ENCODE results near the gene TCF12. TPM values are rescaled to one million over a fixed set of nuclear protein-coding genes. Genes with fewer than 3 reads are reported as not detected.

Gene TCF12
- polyA plus RNA-seq, 3 donors: 15.8 to 52.5 (median 27.6) TPM

- Histone ChIP-seq H3K9me3 (replicated peaks in 1 of 2; ENCODE audit: control insufficient read depth in 1 of 2, insufficient read depth in 1 of 2, low read length in 2 of 2) (no peaks in the 10 kb centered on the region), H3K36me3 (replicated peaks in 1 of 2; ENCODE audit: control insufficient read depth in 1 of 2, insufficient read depth in 2 of 2, low read length in 2 of 2) (no peaks in the 10 kb centered on the region), H3K9ac (ENCODE audit: insufficient read depth, low read length, poor library complexity, severe bottlenecking) (no peak overlapping the region), H3K27me3 (ENCODE audit: control insufficient read depth in 2 of 2, insufficient read depth in 2 of 2, low read length in 2 of 2) (no peaks in the 10 kb centered on the region), H3K4me3 (replicated peaks in 1 of 3; ENCODE audit: low read depth in 2 of 3, low read length in 3 of 3) (no peak overlapping the region), H2AFZ (ENCODE audit: insufficient read depth, low read depth, low read length, poor library complexity, severe bottlenecking) (no peak overlapping the region), H3K4me1 (ENCODE audit: control insufficient read depth in 1 of 2, insufficient read depth in 2 of 2, low read length in 2 of 2) (peaks cover 11 to 15% of the 10 kb centered on the region in 2 donors), H4K20me1 (ENCODE audit: insufficient read depth, low read length) (no peaks in the 10 kb centered on the region), H3K27ac (ENCODE audit: low read depth in 1 of 2, low read length in 2 of 2) (peak overlapping the region; percentile 69 to 75), H3K79me2 (ENCODE audit: insufficient read depth, low read length) (no peaks in the 10 kb centered on the region), H3K4me2 (replicated peaks; ENCODE audit: extremely low read depth, low read length, poor library complexity, severe bottlenecking) (peak overlapping the region; percentile 45)
- Mint-ChIP-seq H3K4me1 (peaks cover 6% of the 10 kb centered on the region), H3K36me3 (no peaks in the 10 kb centered on the region), H3K4me3 (no peak overlapping the region), H3K27ac (peak overlapping the region; percentile 84 to 97 (median 88)), H3K27me3 (ENCODE audit: low read depth in 3 of 3) (peaks cover 0 to 2% (median 0%) of the 10 kb centered on the region in 3 donors), H3K9me3 (peaks cover 0 to 5% (median 0%) of the 10 kb centered on the region in 7 donors)
- WGBS (ENCODE audit: insufficient coverage): no CpG with 5 or more reads among the region's 8 CpGs
- peak; percentile 86 to 95 (median 94) for DNase-seq
- intact Hi-C loops (cut with micrococcal nuclease): loop anchor here in 1 of 2 donors (5.0 kb wide), 1 partner anchor 40 kb away; the partner anchor contains the start of gene TCF12
- no peak for TF ChIP-seq CTCF (IDR thresholded peaks at IDR 0.05)
These were observed 41.0 kb upstream of the TCF12 start for GRCh38 chr15:56877255-56877970.

- Histone ChIP-seq H3K4me1 (ENCODE audit: control insufficient read depth in 1 of 2, insufficient read depth in 2 of 2, low read length in 2 of 2) (peaks cover 11 to 15% of the 10 kb centered on the region in 2 donors), H3K4me3 (replicated peaks in 1 of 3; ENCODE audit: low read depth in 2 of 3, low read length in 3 of 3) (no peak overlapping the region), H3K27ac (ENCODE audit: low read depth in 1 of 2, low read length in 2 of 2) (no peak overlapping the region), H3K4me2 (replicated peaks; ENCODE audit: extremely low read depth, low read length, poor library complexity, severe bottlenecking) (no peak overlapping the region), H3K36me3 (replicated peaks in 1 of 2; ENCODE audit: control insufficient read depth in 1 of 2, insufficient read depth in 2 of 2, low read length in 2 of 2) (no peaks in the 10 kb centered on the region), H3K9me3 (replicated peaks in 1 of 2; ENCODE audit: control insufficient read depth in 1 of 2, insufficient read depth in 1 of 2, low read length in 2 of 2) (no peaks in the 10 kb centered on the region), H2AFZ (ENCODE audit: insufficient read depth, low read depth, low read length, poor library complexity, severe bottlenecking) (no peak overlapping the region), H3K9ac (ENCODE audit: insufficient read depth, low read length, poor library complexity, severe bottlenecking) (no peak overlapping the region), H3K79me2 (ENCODE audit: insufficient read depth, low read length) (no peaks in the 10 kb centered on the region), H4K20me1 (ENCODE audit: insufficient read depth, low read length) (no peaks in the 10 kb centered on the region), H3K27me3 (ENCODE audit: control insufficient read depth in 2 of 2, insufficient read depth in 2 of 2, low read length in 2 of 2) (no peaks in the 10 kb centered on the region)
- no peak for DNase-seq
- peaks cover 0 to 2% (median 0%) of the 10 kb centered on the region in 3 donors for H3K27me3 Mint-ChIP-seq (ENCODE audit: low read depth in 3 of 3)
- intact Hi-C loops (cut with micrococcal nuclease): loop anchor here in 1 of 2 donors (5.0 kb wide), 1 partner anchor 38 kb away; the partner anchor contains the start of gene TCF12
- no peak for TF ChIP-seq CTCF (IDR thresholded peaks at IDR 0.05)
- H3K4me3 Mint-ChIP-seq: no peak overlapping the region
- peaks cover 0 to 5% (median 0%) of the 10 kb centered on the region in 7 donors for H3K9me3 Mint-ChIP-seq
- H3K36me3 Mint-ChIP-seq: no peaks in the 10 kb centered on the region
- H3K27ac Mint-ChIP-seq: peak overlapping the region in 1 of 7 donors; percentile 79
- WGBS (ENCODE audit: insufficient coverage): 70% methylated on average over 2 of the region's 2 CpGs
- peaks cover 6% of the 10 kb centered on the region for H3K4me1 Mint-ChIP-seq
These were observed 38.9 kb upstream of the TCF12 start for GRCh38 chr15:56879502-56879901.

Data from CD14-positive monocyte (primary cell).